ENCODE results near the gene PIK3AP1. TPM values are rescaled to one million over a fixed set of nuclear protein-coding genes. Genes with fewer than 3 reads are reported as not detected.
A peak's percentile ranks its signal among the peaks of the same experiment; 100 is the strongest.
"Not testable (repeated sequence)": the region's sequence is repeated elsewhere in the genome, so short reads cannot be mapped to it uniquely, and the experiment has no call there.

Gene PIK3AP1
- total RNA-seq, 1 experiment from 2014 or later = 1.7 TPM

DNA sequence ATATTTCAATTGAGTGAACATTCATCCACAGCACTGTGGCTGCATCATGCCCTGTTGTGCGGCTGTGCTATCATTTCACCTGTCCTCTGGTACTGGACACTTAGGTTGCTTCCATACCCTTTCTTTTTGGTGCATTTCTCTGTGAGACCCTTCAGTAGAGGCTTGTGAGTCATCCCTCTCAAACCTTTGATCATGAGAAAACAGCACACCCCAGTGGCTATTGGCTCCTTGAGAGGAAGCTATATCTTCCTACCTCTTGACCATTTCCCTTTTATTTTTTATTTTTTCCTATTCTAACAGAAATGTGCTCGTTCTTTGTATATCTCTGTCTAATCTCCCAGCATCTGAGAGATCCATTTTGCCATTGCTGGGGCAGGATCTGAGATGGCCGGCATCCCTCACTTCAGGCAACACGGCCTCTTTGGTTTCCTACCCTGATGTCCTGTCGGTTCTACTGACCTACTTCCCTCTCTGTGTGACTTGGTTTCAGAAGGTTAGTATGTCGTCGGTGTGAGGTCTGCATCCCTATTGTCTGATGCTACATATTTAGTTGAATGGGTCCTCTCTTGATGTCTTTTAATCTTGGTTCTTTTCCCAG, 23.8 kb upstream of the PIK3AP1 start:
- Histone ChIP-seq H3T11ph (ENCODE audit: low read length) (no peak overlapping the region), H2AFZ (ENCODE audit: low read length) (no peak overlapping the region), H2BK15ac (ENCODE audit: low read depth, low read length) (no peak overlapping the region), H3K18ac (ENCODE audit: insufficient read length, low read depth, low read length) (no peak overlapping the region), H3K79me2 (ENCODE audit: insufficient read depth, low read length) (no peaks in the 10 kb centered on the region), H4K20me1 (ENCODE audit: control insufficient read depth, insufficient read depth, insufficient read length) (no peaks in the 10 kb centered on the region), H4K5ac (ENCODE audit: insufficient read length, low read depth, low read length) (no peak overlapping the region), H3K27ac (ENCODE audit: insufficient read length, low read depth, low read length) (no peak overlapping the region), H3K27me3 (ENCODE audit: insufficient read depth, low read length) (no peaks in the 10 kb centered on the region), H3K4ac (ENCODE audit: low read depth, low read length) (no peak overlapping the region), H2BK20ac (ENCODE audit: low read depth, low read length, poor library complexity, severe bottlenecking) (no peak overlapping the region), H3K23me2 (ENCODE audit: insufficient read length, low read depth, low read length, poor library complexity, severe bottlenecking) (no peaks in the 10 kb centered on the region), H3K79me1 (ENCODE audit: insufficient read depth, low read depth, low read length, poor library complexity, severe bottlenecking) (no peaks in the 10 kb centered on the region), H2BK5ac (ENCODE audit: insufficient read length, low read length) (no peak overlapping the region), H3K23ac (ENCODE audit: insufficient read length, low read depth, low read length) (no peak overlapping the region), H2BK120ac (ENCODE audit: low read depth, low read length, poor library complexity, severe bottlenecking) (no peak overlapping the region), H3K4me2 (ENCODE audit: insufficient read depth, insufficient read length, low read length) (no peak overlapping the region), H3K9me3 (ENCODE audit: control insufficient read depth, low read depth, low read length) (no peaks in the 10 kb centered on the region), H4K91ac (ENCODE audit: insufficient read length, low read depth, low read length) (no peak overlapping the region), H2AK5ac (ENCODE audit: insufficient read length, low read length) (no peak overlapping the region), H3K56ac (ENCODE audit: insufficient read length, low read depth, low read length) (no peak overlapping the region), H3K14ac (ENCODE audit: insufficient read depth, low read length) (no peak overlapping the region), H3K9ac (ENCODE audit: extremely low read depth, insufficient read length, low read length) (no peak overlapping the region), H3K4me1 (ENCODE audit: insufficient read depth, low read length) (no peaks in the 10 kb centered on the region), H4K8ac (replicated peaks; ENCODE audit: insufficient read length, low read depth, low read length) (no peak overlapping the region), H2BK12ac (ENCODE audit: insufficient read length, low read depth, low read length) (no peak overlapping the region)
- DNase-seq = no peak
- H3K4me3 Mint-ChIP-seq = no peak overlapping the region
- H3K36me3 Mint-ChIP-seq (ENCODE audit: insufficient read depth in 1 of 3, low read depth in 3 of 3) = no peaks in the 10 kb centered on the region
- no CpG with 5 or more reads among the region's 7 CpGs for WGBS (ENCODE audit: extremely low coverage, insufficient read length, low lambda C conversion rate)
- H3K4me1 Mint-ChIP-seq = peaks cover 4 to 5% of the 10 kb centered on the region in 2 experiments; a peak in 2 of 4 replicates
- no peaks in the 10 kb centered on the region; the same call in 1 of the 2 replicates for H3K27me3 Mint-ChIP-seq (ENCODE audit: low read depth)
- H3K27ac Mint-ChIP-seq = peak overlapping the region in 2 of 3 experiments; percentile 66 to 88; a peak in 3 of 7 replicates
- no peaks in the 10 kb centered on the region for H3K9me3 Mint-ChIP-seq
- peak; percentile 56; the same call in 2 of the 3 replicates for TF ChIP-seq CTCF (conservative IDR thresholded peaks at IDR 0.05)

- H2BK120ac ChIP-seq (ENCODE audit: low read depth, low read length, poor library complexity, severe bottlenecking); H3K4ac ChIP-seq (ENCODE audit: low read depth, low read length); H3K79me2 ChIP-seq (ENCODE audit: insufficient read depth, low read length); H3K9me3 ChIP-seq (ENCODE audit: control insufficient read depth, low read depth, low read length); H3T11ph ChIP-seq (ENCODE audit: low read length); H4K5ac ChIP-seq (ENCODE audit: insufficient read length, low read depth, low read length); H3K23ac ChIP-seq (ENCODE audit: insufficient read length, low read depth, low read length); H2BK12ac ChIP-seq (ENCODE audit: insufficient read length, low read depth, low read length); H3K14ac ChIP-seq (ENCODE audit: insufficient read depth, low read length); H3K27ac ChIP-seq (ENCODE audit: insufficient read length, low read depth, low read length); H3K79me1 ChIP-seq (ENCODE audit: insufficient read depth, low read depth, low read length, poor library complexity, severe bottlenecking); H2AFZ ChIP-seq (ENCODE audit: low read length); H3K27me3 ChIP-seq (ENCODE audit: insufficient read depth, low read length); H3K9ac ChIP-seq (ENCODE audit: extremely low read depth, insufficient read length, low read length); H3K4me1 ChIP-seq (ENCODE audit: insufficient read depth, low read length); H3K4me2 ChIP-seq (ENCODE audit: insufficient read depth, insufficient read length, low read length); H2AK5ac ChIP-seq (ENCODE audit: insufficient read length, low read length); H2BK5ac ChIP-seq (ENCODE audit: insufficient read length, low read length); H3K36me3 Mint-ChIP-seq (ENCODE audit: insufficient read depth in 1 of 3, low read depth in 3 of 3); H3K18ac ChIP-seq (ENCODE audit: insufficient read length, low read depth, low read length); H2BK15ac ChIP-seq (ENCODE audit: low read depth, low read length); H3K27me3 Mint-ChIP-seq (ENCODE audit: low read depth); DNase-seq; H3K9me3 Mint-ChIP-seq; H4K91ac ChIP-seq (ENCODE audit: insufficient read length, low read depth, low read length); H3K4me3 Mint-ChIP-seq; H4K20me1 ChIP-seq (ENCODE audit: control insufficient read depth, insufficient read depth, insufficient read length); H3K56ac ChIP-seq (ENCODE audit: insufficient read length, low read depth, low read length); H2BK20ac ChIP-seq (ENCODE audit: low read depth, low read length, poor library complexity, severe bottlenecking); H4K8ac ChIP-seq (replicated peaks; ENCODE audit: insufficient read length, low read depth, low read length); H3K23me2 ChIP-seq (ENCODE audit: insufficient read length, low read depth, low read length, poor library complexity, severe bottlenecking): not testable (repeated sequence)
- H3K4me1 Mint-ChIP-seq = peaks cover 11 to 13% of the 10 kb centered on the region in 2 experiments
- peak overlapping the region in 1 of 3 experiments; percentile 67; a peak in 1 of 7 replicates for H3K27ac Mint-ChIP-seq
- WGBS (ENCODE audit: extremely low coverage, insufficient read length, low lambda C conversion rate) = no CpG with 5 or more reads among the region's 6 CpGs
Observed at GRCh38 chr10:96741557-96741956, 21.2 kb upstream of the PIK3AP1 start.

Data from H9 (cell line).